Liver (tissue), 9 donors: ENCODE measurements around the gene SYNDIG1. TPM values are rescaled to one million over a fixed set of nuclear protein-coding genes. Genes with fewer than 3 reads are reported as not detected.

ENCODE experiments used
- DNase-seq: peaks from one replicate; pipeline ENCODE4 v3.0.0-alpha.2; 2017; ENCODE audit warnings: low spot score
- H3K27ac ChIP-seq, 2 donors: one replicate each; pipeline ENCODE4 v1.7.0; 2013; ENCODE audit warnings: inconsistent platforms in 2 of 2, low read length in 2 of 2, control low read depth in 1 of 2, low read depth in 1 of 2, mild to moderate bottlenecking in 1 of 2
- H3K27me3 ChIP-seq, 4 donors: one replicate each; pipeline versions ENCODE4 v1.6.1 to v1.7.0; 2013; ENCODE audit warnings: low read length in 3 of 4, inconsistent platforms in 1 of 4, mild to moderate bottlenecking in 1 of 4, moderate library complexity in 1 of 4; ENCODE audit not compliant: control insufficient read depth in 4 of 4, insufficient read depth in 4 of 4
- H3K36me3 ChIP-seq, 4 donors: one replicate each; pipeline versions ENCODE4 v1.6.1 to v1.7.0; 2013; ENCODE audit warnings: low read length in 3 of 4, mild to moderate bottlenecking in 3 of 4, low read depth in 1 of 4, moderate library complexity in 1 of 4; ENCODE audit not compliant: control insufficient read depth in 4 of 4, insufficient read depth in 3 of 4
- H3K4me1 ChIP-seq, 4 donors: one replicate each; pipeline versions ENCODE4 v1.6.1 to v1.7.0; 2013; ENCODE audit warnings: low read length in 3 of 4, mild to moderate bottlenecking in 3 of 4, moderate library complexity in 1 of 4; ENCODE audit not compliant: control insufficient read depth in 4 of 4, insufficient read depth in 4 of 4
- H3K4me3 ChIP-seq, 3 donors: one replicate each; pipeline versions ENCODE4 v1.6.1 to v1.7.0; 2013; ENCODE audit warnings: low read length in 3 of 3, control low read depth in 1 of 3, low read depth in 1 of 3, mild to moderate bottlenecking in 1 of 3
- H3K9ac ChIP-seq, 2 donors: one replicate each; pipeline ENCODE4 v1.7.0; 2013; ENCODE audit warnings: low read length in 2 of 2, mild to moderate bottlenecking in 2 of 2, moderate library complexity in 2 of 2, control low read depth in 1 of 2, low read depth in 1 of 2
- H3K9me3 ChIP-seq, 4 donors: one replicate each; pipeline versions ENCODE4 v1.6.1 to v1.7.0; 2013; ENCODE audit warnings: low read length in 3 of 4; ENCODE audit not compliant: control insufficient read depth in 4 of 4
- ATF3 ChIP-seq: IDR thresholded peaks from 2 replicates; pipeline ENCODE4 v1.6.1; 2016; ENCODE audit warnings: antibody characterized with exemption
- CTCF ChIP-seq: fragments of 150-350 bp; IDR thresholded peaks from 2 replicates; pipeline ENCODE4 v1.5.1; 2017; ENCODE audit warnings: improper control_type of control experiment, low read depth, low read length; ENCODE audit not compliant: missing input control
- EGR1 ChIP-seq, 2 donors: IDR thresholded peaks; 2 replicates each; pipeline ENCODE4 v1.6.1; 2016 to 2018; ENCODE audit warnings: antibody characterized with exemption in 2 of 2, low read depth in 2 of 2
- FOXA2 ChIP-seq: IDR thresholded peaks from 2 replicates; pipeline ENCODE4 v1.6.1; 2016; ENCODE audit warnings: antibody characterized with exemption
- HNF4A ChIP-seq, 2 donors: conservative IDR thresholded peaks; 2 replicates each; pipeline ENCODE4 v1.6.1; 2016; ENCODE audit warnings: antibody characterized with exemption in 2 of 2, mild to moderate bottlenecking in 2 of 2
- MAX ChIP-seq: IDR thresholded peaks from 2 replicates; pipeline ENCODE4 v1.6.1; 2016; ENCODE audit warnings: antibody characterized with exemption
- NR2F2 ChIP-seq: IDR thresholded peaks from 2 replicates; pipeline ENCODE4 v1.6.1; 2016; ENCODE audit warnings: antibody characterized with exemption
- REST ChIP-seq: IDR thresholded peaks from 2 replicates; pipeline ENCODE4 v1.6.1; 2016; ENCODE audit warnings: antibody characterized with exemption, mild to moderate bottlenecking
- SP1 ChIP-seq: IDR thresholded peaks from 2 replicates; pipeline ENCODE4 v1.6.1; 2018; ENCODE audit warnings: antibody characterized with exemption, mild to moderate bottlenecking
- TAF1 ChIP-seq: conservative IDR thresholded peaks from 2 replicates; pipeline ENCODE4 v1.6.1; 2016; ENCODE audit warnings: antibody characterized with exemption, mild to moderate bottlenecking
- YY1 ChIP-seq: IDR thresholded peaks from 2 replicates; pipeline ENCODE4 v1.6.1; 2016; ENCODE audit warnings: antibody characterized with exemption, mild to moderate bottlenecking
- ZBTB33 ChIP-seq: IDR thresholded peaks from 2 replicates; pipeline ENCODE4 v1.6.1; 2016; ENCODE audit warnings: antibody characterized with exemption
- WGBS: extraction: QIAGEN DNeasy Blood & Tissue Kit; methylation state at CpG from one replicate; pipeline ENCODE4 v1.1.7; 2013; 5-methylcytosine and 5-hydroxymethylcytosine counted together
- polyA plus RNA-seq, 2 donors: library from polyadenylated mRNA; stranded (reverse) in 1 of 2; unstranded in 1 of 2; fragments of 200-250 nt in 1 of 2; fragments of >200 nt in 1 of 2; fragmentation: Nextera tagmentation in 1 of 2; extraction: Ambion mirVana in 1 of 2; gene quantifications; one replicate each; pipeline versions ENCODE4 v1.2.1 to v1.2.3, GENCODE V29; 2013 to 2015
- total RNA-seq, 2 donors: library from RNA; depleted of rRNA; stranded (reverse); fragments of >200 nt; gene quantifications; one replicate each; pipeline ENCODE4 v1.2.3, GENCODE V29; 2014
- donor health status: healthy.
- donor health status: healthy.
- donor health status: healthy.
- donor health status: healthy.
- donor health status: healthy.

SYNDIG1 gene
- total and polyA plus RNA-seq, 4 donors, result 0.05 to 0.08 TPM; not detected in 2

- Histone ChIP-seq H3K27ac (no peak overlapping the region), H3K27me3 (peaks cover 0 to 4% (median 1%) of the 10 kb centered on the region in 4 donors), H3K9ac (no peak overlapping the region), H3K36me3 (no peaks in the 10 kb centered on the region), H3K4me3 (no peak overlapping the region), H3K9me3 (no peaks in the 10 kb centered on the region), H3K4me1 (no peaks in the 10 kb centered on the region)
- TF ChIP-seq NR2F2, result no peak
- no peak for TF ChIP-seq ZBTB33
- no peak for TF ChIP-seq HNF4A (conservative IDR thresholded peaks at IDR 0.05)
- TF ChIP-seq REST, result no peak
- TF ChIP-seq ATF3, result no peak
- TF ChIP-seq FOXA2, result no peak
- TF ChIP-seq SP1, result no peak
- no peak for TF ChIP-seq YY1
- no peak for TF ChIP-seq MAX
- no peak for TF ChIP-seq TAF1
- TF ChIP-seq CTCF, result no peak
- no peak for TF ChIP-seq EGR1 (IDR thresholded peaks at IDR 0.05; ENCODE audit: low read depth in 2 of 2)
- 63% methylated on average over 9 of the region's 9 CpGs for WGBS
- DNase-seq, result no peak
Measured at GRCh38 chr20:24503352-24503931, 34.0 kb downstream of the SYNDIG1 start.
